SH-SY5Y (cell line): ENCODE measurements around the gene CAMTA1.

Experiments
- GATA2 ChIP-seq: IDR thresholded peaks from 2 replicates; pipeline ENCODE4 v1.6.1; 2011; ENCODE audit warnings: mild to moderate bottlenecking, low read depth, low read length
- GATA3 ChIP-seq: IDR thresholded peaks from 2 replicates; pipeline ENCODE4 v1.6.1; 2011; ENCODE audit warnings: low read depth, mild to moderate bottlenecking, low read length, moderate library complexity

The CAMTA1 gene

DNA sequence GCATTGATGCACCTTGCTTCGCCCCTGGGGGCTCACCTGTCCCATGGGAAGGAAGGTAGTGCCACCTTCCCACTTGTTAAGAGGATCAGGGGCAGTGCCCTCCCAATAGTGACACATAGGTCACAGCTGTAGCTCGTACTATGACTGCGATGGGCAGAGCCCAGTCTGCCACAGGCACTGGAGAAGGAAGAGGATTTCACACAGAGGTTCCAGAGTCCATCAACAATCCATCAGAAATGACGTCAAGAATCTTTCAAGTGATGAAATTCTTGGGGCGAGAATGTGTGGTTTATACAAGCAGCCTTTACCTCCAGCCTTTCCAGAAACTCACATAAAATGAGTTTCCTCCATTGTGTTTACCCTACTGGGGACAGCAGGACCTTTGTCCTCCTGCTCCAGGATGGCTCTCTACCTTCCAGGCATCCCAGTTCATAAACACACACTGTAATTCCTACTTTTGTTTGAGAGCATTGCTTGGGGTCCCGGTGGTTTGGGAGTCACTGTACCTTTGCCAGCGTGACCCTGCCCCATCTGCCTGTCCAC lies 725.2 kb downstream of the CAMTA1 start:
- TF ChIP-seq GATA2 (no peak), GATA3 (no peak)

- TF ChIP-seq GATA2 (no peak), GATA3 (no peak)
Observed at GRCh38 chr1:7511381-7511780, 726.1 kb downstream of the CAMTA1 start.

DNA sequence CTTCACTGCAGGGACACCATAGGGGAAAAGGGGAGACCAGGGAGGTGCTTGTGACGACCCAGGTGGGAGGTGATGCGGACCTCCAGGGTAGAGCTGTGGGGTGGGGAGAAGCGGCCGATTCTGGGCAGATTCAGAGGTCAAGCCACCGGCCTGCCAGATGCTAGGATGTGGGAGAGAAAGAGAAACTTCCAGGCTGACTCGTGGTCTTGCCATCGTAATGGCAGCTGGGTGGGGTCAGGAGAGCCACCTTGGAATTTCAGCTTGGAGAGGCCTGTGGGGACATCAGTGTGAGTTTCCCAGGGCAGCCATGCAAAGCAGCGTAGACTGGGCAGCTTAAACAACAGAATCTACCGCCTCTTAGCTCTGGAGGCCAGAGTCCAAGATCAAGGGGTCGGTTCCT lies 727.8 kb downstream of the CAMTA1 start:
- no peak for TF ChIP-seq GATA2
- TF ChIP-seq GATA3: no peak

GRCh38 chr1:7515175-7515574 lies 729.9 kb downstream of the CAMTA1 start:
- no peak for TF ChIP-seq GATA3

GRCh38 chr1:7515904-7516303 lies 730.6 kb downstream of the CAMTA1 start:
- TF ChIP-seq GATA2 (no peak), GATA3 (no peak)

GRCh38 chr1:7516341-7516740 lies 731.1 kb downstream of the CAMTA1 start:
- no peak for TF ChIP-seq GATA2
- TF ChIP-seq GATA3: no peak

DNA sequence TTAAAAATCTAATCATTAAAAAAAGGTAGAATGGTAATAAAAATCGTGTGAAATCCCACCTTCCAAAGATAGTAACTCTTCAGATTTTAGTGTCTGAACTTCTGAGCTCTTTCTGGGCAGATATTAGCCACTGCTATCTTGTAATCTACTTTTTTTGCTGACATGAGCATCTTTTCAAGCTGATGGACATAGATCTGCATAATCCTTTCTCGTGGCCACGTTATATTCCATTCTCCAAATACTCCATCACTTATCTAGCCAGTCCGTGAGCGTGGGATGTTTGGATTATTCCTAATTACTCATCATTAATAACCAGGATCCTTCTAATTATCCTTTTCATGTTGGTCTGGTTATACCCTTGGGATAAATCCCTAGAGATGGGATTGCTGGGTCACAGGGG lies 731.7 kb downstream of the CAMTA1 start:
- no peak for TF ChIP-seq GATA2
- no peak for TF ChIP-seq GATA3

DNA sequence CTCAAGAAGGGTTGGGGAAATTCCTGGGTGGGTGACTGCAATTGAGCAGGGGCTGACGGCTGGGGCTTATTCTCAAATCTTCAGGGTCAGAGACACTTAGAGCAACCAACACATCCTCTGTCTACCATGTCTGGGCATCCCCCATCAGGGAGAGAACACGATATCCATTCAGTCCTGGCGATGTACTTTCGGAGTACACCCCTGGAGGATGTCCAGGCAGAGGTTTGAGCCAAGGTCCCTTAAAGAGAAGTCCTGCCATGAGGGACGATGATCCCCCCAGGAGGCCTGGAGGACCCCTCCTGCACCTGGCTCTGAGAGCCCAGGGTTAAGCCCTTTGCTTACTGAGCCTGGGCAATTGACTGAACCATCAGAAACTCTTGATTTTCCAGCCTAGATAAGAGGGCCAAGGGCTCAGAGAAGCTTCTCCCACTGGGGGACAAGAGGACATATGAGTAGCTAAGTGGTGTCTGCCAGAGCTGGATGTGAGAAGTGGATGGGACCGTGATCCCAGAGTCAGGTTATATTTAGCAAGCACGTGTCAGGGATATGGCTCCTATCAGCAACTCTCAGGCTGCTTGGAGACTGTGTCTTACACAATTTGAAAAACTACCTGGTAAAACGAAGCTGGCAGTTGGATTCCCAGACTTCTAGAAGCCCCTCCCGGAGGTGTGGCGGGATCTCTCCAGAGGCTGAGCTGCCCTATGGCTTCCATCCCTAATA lies 732.5 kb downstream of the CAMTA1 start:
- TF ChIP-seq GATA2: no peak

DNA sequence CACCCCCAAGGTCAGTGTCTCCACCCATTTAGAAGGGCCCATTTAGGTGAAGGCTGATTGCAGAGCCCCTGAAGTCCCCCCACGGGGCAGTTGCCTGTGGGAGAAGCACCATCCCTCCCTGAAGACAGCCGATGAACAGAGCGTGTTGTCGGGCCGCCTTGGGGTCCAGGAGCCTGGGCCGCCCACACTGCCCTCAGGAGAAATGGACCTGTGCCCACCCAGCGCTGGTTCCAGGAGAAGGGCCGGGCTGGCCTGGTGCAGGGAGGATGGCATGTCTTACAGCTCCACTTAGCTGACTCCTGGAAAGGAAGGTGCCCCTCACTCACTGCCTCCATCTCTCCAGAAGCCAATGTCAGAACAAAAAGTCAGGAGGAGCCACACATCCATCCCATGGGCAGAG lies 733.2 kb downstream of the CAMTA1 start:
- TF ChIP-seq GATA2 (no peak), GATA3 (no peak)

GRCh38 chr1:7519181-7519860 lies 734.1 kb downstream of the CAMTA1 start:
- no peak for TF ChIP-seq GATA2
- TF ChIP-seq GATA3: no peak

DNA sequence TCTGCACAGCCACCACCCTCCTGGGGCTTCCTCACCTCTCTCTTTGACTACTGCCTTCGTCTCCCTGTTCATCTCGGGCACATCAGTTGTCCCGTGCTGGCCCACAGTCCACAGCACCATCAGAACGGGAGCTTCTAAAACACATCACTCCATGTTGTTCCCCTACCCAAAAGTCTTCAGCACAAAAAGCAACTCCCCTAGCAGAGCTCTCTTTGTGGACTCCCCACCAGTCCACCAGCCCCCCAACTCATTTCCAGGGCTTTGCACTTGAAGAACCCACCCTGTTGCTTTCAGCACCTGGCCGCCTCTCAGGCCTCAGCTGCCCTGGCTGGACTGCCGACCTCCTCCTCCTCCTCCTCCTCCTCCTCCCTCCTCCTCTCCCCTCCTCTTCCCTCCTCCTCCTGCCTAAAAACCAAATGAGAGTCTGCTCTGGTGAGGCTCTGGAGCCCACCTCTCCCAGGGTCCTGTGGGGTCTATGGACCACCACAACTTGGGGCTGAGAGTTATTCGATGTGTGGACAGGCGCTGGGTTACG lies 734.7 kb downstream of the CAMTA1 start:
- TF ChIP-seq GATA3 (no peak), GATA2 (no peak)

DNA sequence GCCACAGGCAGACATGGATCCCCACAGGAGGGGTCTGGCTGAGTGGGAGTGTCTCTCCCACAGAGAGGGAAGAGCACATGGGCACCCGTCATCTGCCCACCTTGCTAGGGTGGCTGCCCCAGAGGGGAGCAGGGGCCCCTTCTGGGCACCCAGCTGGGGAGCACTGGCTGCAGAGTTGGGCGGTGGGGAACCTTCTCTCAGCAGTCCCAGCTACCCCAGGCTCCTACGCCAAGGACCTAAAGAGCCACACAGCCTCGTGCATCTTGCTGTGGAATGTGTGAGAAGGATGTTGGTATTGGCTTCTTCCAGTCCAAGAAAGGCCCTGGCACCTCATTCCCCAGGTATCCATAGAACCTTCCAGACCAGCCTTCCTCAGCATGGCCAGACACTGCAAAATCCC lies 735.2 kb downstream of the CAMTA1 start:
- TF ChIP-seq GATA2 (no peak), GATA3 (no peak)

DNA sequence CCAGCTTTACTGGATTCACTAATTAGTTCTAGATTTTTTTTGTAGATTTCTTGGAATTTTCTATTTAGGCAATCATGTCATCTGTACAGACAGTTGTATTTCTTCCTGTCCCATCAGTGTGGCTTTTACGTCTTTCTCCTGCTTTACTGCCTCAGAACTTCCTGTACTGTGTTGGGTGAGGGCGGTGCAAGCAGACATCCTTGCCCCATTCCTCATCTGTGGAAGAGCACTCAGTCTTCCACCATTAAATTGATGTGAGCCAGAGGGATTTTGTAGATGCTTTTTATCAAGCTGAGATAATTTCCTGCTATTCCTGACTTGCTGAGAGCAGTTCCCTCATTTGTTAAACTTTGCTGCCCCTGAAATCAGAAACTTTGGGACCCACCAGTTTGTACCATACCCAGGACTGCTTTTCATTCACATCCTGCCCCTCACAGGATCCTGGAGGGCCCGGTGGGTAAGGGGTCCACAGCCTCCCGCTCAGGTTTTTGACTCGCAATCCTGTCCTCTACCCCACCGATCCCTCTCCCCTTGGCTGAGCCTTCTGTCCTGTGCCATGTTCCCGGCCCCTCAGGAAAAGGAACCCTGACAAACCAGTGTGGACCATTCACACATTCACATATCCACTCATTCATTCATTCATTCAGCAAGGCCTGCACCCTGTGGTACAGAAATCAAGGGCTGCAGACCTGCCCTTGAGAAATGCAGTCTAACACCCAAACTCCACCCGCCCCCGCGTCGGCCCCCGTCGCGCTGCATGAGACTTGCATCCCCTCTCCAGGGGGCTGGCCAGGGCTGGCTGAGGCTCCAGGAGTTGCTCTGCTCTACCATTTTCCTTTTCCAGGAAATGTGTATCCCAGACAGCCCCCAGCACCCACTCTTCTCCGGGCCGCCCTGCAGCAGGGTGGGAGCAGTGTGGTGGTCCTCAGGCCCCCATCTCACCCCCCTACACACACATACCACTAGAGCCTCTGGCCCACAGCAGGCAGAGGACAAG lies 739.4 kb downstream of the CAMTA1 start:
- TF ChIP-seq GATA2 (no peak), GATA3 (no peak)

- TF ChIP-seq GATA2 (no peak), GATA3 (no peak)
Observed at GRCh38 chr1:7525338-7526063, 740.2 kb downstream of the CAMTA1 start.
